Measurements from ENCODE around the gene GM2A. TPM values are rescaled to one million over a fixed set of nuclear protein-coding genes. Genes with fewer than 3 reads are reported as not detected.

The GM2A gene
- total and polyA plus RNA-seq, 2 of the 13 experiments (the other 11 are each of a cell fraction or from before 2014, with no cell fraction given): 14.6 to 29.6 TPM

- Histone ChIP-seq H3K4me2 (ENCODE audit: low read depth, low read length) (no peak overlapping the region), H3K9me3 (ENCODE audit: low read length) (no peaks in the 10 kb centered on the region), H3K36me3 (replicated peaks in 1 of 2; ENCODE audit: control insufficient read depth in 1 of 2, insufficient read depth in 2 of 2, low read length in 2 of 2) (no peaks in the 10 kb centered on the region), H4K20me1 (ENCODE audit: insufficient read depth, low read length) (no peaks in the 10 kb centered on the region), H2AFZ (ENCODE audit: low read length) (no peak overlapping the region), H3K4me3 (replicated peaks in 1 of 3; ENCODE audit: insufficient read depth in 1 of 3, low read depth in 2 of 3, low read length in 3 of 3) (no peak overlapping the region), H3K79me2 (ENCODE audit: insufficient read depth, low read length) (no peaks in the 10 kb centered on the region), H3K4me1 (ENCODE audit: insufficient read depth, low read length) (peaks cover 47% of the 10 kb centered on the region), H3K9ac (ENCODE audit: insufficient read depth, low read depth, low read length) (no peak overlapping the region), H3K27me3 (ENCODE audit: control insufficient read depth in 1 of 2, insufficient read depth in 2 of 2, low read length in 2 of 2) (no peaks in the 10 kb centered on the region), H3K27ac (ENCODE audit: extremely low read length, insufficient read depth, low read length) (no peak overlapping the region)
- DNase-seq (ENCODE audit: low spot score) (no peak), FAIRE-seq (no peak), ATAC-seq (no peak)
- BruUV-seq (replicated peaks): no TSS peak
- no peak for TF ChIP-seq ZNF160 (CRISPR knock-in tag; IDR thresholded peaks at IDR 0.05)
- no peak for TF ChIP-seq NR2F2 (IDR thresholded peaks at IDR 0.05; ENCODE audit: borderline replicate concordance, low read depth)
- TF ChIP-seq, protein P1, sequence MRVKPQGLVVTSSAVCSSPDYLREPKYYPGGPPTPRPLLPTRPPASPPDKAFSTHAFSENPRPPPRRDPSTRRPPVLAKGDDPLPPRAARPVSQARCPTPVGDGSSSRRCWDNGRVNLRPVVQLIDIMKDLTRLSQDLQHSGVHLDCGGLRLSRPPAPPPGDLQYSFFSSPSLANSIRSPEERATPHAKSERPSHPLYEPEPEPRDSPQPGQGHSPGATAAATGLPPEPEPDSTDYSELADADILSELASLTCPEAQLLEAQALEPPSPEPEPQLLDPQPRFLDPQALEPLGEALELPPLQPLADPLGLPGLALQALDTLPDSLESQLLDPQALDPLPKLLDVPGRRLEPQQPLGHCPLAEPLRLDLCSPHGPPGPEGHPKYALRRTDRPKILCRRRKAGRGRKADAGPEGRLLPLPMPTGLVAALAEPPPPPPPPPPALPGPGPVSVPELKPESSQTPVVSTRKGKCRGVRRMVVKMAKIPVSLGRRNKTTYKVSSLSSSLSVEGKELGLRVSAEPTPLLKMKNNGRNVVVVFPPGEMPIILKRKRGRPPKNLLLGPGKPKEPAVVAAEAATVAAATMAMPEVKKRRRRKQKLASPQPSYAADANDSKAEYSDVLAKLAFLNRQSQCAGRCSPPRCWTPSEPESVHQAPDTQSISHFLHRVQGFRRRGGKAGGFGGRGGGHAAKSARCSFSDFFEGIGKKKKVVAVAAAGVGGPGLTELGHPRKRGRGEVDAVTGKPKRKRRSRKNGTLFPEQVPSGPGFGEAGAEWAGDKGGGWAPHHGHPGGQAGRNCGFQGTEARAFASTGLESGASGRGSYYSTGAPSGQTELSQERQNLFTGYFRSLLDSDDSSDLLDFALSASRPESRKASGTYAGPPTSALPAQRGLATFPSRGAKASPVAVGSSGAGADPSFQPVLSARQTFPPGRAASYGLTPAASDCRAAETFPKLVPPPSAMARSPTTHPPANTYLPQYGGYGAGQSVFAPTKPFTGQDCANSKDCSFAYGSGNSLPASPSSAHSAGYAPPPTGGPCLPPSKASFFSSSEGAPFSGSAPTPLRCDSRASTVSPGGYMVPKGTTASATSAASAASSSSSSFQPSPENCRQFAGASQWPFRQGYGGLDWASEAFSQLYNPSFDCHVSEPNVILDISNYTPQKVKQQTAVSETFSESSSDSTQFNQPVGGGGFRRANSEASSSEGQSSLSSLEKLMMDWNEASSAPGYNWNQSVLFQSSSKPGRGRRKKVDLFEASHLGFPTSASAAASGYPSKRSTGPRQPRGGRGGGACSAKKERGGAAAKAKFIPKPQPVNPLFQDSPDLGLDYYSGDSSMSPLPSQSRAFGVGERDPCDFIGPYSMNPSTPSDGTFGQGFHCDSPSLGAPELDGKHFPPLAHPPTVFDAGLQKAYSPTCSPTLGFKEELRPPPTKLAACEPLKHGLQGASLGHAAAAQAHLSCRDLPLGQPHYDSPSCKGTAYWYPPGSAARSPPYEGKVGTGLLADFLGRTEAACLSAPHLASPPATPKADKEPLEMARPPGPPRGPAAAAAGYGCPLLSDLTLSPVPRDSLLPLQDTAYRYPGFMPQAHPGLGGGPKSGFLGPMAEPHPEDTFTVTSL (CRISPR knock-in tag; IDR thresholded peaks at IDR 0.05; ENCODE audit: borderline replicate concordance): no peak
- no peak for TF ChIP-seq PHB2 (IDR thresholded peaks at IDR 0.05; ENCODE audit: partially characterized antibody)
- no peak for TF ChIP-seq HIVEP1 (CRISPR knock-in tag; IDR thresholded peaks at IDR 0.05)
- TF ChIP-seq, protein P2, sequence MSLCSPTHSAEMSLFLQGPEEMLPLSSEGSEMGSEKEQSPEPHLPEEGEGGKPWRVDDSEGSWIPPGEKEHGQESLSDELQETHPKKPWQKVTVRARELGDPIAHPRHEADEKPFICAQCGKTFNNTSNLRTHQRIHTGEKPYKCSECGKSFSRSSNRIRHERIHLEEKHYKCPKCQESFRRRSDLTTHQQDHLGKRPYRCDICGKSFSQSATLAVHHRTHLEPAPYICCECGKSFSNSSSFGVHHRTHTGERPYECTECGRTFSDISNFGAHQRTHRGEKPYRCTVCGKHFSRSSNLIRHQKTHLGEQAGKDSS (CRISPR knock-in tag; IDR thresholded peaks at IDR 0.05; ENCODE audit: borderline replicate concordance, low read depth): no peak
- no peak for TF ChIP-seq MEIS1 (CRISPR knock-in tag; IDR thresholded peaks at IDR 0.05; ENCODE audit: borderline replicate concordance)
- ChIA-PET POLR2A (no interaction called here), CTCF (ENCODE audit: low intra/inter-chr PET ratio, low total read pairs) (no interaction called here)
- intact Hi-C loops (cut with micrococcal nuclease; ENCODE audit: unreplicated experiment) (no loop called here), in situ Hi-C loops (cut with HindIII; ENCODE audit: extremely low pct_ligation_motif_present, low pct_unique_long_range_greater_than_20kb) (no loop called here)
- WGBS (ENCODE audit: low lambda C conversion rate): 88% methylated on average over 5 of the region's 5 CpGs
Measured at GRCh38 chr5:151216781-151217180, 36.2 kb upstream of the GM2A start.
